Measurements from ENCODE around the gene BBX. TPM values are rescaled to one million over a fixed set of nuclear protein-coding genes. Genes with fewer than 3 reads are reported as not detected.

Gene BBX
- total and polyA plus RNA-seq, 2 of the 4 experiments (the other 2 are of a cell fraction): 13.6 to 107 TPM

DNA sequence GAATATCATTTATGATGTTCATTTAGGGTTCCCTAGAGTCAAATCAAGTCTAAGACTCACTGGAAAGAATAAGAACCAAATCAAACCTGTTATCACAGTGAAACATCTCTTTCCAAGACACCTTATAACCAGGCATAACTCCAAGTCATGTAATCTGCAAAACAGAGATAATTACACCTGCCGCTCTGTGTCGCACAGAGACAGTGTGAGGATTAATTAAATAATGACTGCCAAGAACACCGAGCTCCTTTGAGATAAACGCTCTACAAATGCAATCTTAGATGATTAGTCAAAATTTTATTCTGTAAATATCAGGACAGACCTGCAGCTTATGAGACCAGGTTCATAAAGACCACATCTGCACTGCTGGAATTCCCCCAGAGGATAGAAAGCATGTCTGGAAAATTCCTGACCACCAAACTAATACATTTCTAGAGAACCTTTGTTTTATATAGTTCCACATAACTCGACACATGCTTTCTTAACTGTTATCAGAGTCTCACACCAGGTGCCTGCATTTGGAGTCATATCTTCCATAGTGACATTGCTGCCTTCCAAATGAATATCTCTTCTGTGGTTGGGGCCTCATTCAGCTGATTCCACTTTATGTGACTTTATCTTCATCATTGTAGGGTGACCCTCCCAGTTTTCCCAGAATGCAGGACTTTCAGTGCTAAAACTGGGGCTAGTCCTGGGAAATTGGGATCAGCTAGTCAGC, 315.3 kb downstream of the BBX start:
- no peaks in the 10 kb centered on the region for H3K9me3 ChIP-seq (ENCODE audit: control insufficient read depth, insufficient read depth, low read length)
- H3K4me1 ChIP-seq (ENCODE audit: control insufficient read depth, insufficient read depth, low read length): no peaks in the 10 kb centered on the region
- H2AFZ ChIP-seq (replicated peaks; ENCODE audit: low read length, poor library complexity): no peak overlapping the region
- dilution Hi-C loops (cut with HindIII; ENCODE audit: low sequenced_read_pairs, unreplicated experiment) (no loop called here), in situ Hi-C loops (cut with MboI; ENCODE audit: low sequenced_read_pairs) (no loop called here), intact Hi-C loops (cut with micrococcal nuclease) (no loop called here)
- H4K8ac ChIP-seq (ENCODE audit: low read depth in 2 of 2, low read length in 2 of 2): no peak overlapping the region
- POLR2A ChIA-PET (ENCODE audit: unreplicated experiment): no interaction called here
- no peak overlapping the region for H3K14ac ChIP-seq (replicated peaks; ENCODE audit: low read depth, low read length)
- no peak overlapping the region for H2BK15ac ChIP-seq (ENCODE audit: low read depth, low read length)
- H3K9ac ChIP-seq (ENCODE audit: low read depth, low read length): no peak overlapping the region
- ATAC-seq (ENCODE audit: low read depth): no peak
- no peak overlapping the region for H2BK20ac ChIP-seq (ENCODE audit: low read depth, low read length)
- H4K5ac ChIP-seq (ENCODE audit: low read depth, low read length): no peak overlapping the region
- H4K20me1 ChIP-seq (ENCODE audit: insufficient read depth, low read length): no peaks in the 10 kb centered on the region
- WGBS, 2 experiments (ENCODE audit: extremely low coverage in 2 of 2, insufficient read length in 1 of 2): no CpG with 5 or more reads among the region's 5 CpGs
- H3K27ac ChIP-seq (ENCODE audit: insufficient read depth, low read length): no peak overlapping the region
- no peak overlapping the region for H2AK5ac ChIP-seq (ENCODE audit: low read depth, low read length)
- no peak overlapping the region for H4K91ac ChIP-seq (ENCODE audit: insufficient read depth, low read depth, low read length)
- H2BK5ac ChIP-seq (ENCODE audit: low read depth, low read length, poor library complexity, severe bottlenecking): no peak overlapping the region
- no peak overlapping the region for H3K4me2 ChIP-seq (ENCODE audit: low read depth, low read length)
- H3K18ac ChIP-seq (ENCODE audit: low read depth, low read length): no peak overlapping the region
- no peak overlapping the region for H2AK9ac ChIP-seq (replicated peaks; ENCODE audit: low read depth, low read length, poor library complexity)
- H3K36me3 ChIP-seq (ENCODE audit: control insufficient read depth, insufficient read depth, low read length): no peaks in the 10 kb centered on the region
- no peaks in the 10 kb centered on the region for H3K9me1 ChIP-seq (ENCODE audit: insufficient read depth, low read length)
- TF ChIP-seq RCOR1 (IDR thresholded peaks at IDR 0.05; ENCODE audit: insufficient replicate concordance, low read length): no peak
- TF ChIP-seq, protein P1, sequence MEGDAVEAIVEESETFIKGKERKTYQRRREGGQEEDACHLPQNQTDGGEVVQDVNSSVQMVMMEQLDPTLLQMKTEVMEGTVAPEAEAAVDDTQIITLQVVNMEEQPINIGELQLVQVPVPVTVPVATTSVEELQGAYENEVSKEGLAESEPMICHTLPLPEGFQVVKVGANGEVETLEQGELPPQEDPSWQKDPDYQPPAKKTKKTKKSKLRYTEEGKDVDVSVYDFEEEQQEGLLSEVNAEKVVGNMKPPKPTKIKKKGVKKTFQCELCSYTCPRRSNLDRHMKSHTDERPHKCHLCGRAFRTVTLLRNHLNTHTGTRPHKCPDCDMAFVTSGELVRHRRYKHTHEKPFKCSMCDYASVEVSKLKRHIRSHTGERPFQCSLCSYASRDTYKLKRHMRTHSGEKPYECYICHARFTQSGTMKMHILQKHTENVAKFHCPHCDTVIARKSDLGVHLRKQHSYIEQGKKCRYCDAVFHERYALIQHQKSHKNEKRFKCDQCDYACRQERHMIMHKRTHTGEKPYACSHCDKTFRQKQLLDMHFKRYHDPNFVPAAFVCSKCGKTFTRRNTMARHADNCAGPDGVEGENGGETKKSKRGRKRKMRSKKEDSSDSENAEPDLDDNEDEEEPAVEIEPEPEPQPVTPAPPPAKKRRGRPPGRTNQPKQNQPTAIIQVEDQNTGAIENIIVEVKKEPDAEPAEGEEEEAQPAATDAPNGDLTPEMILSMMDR (conservative IDR thresholded peaks at IDR 0.05; ENCODE audit: low read depth, low read length): no peak
- no peak for TF ChIP-seq SMC3 (IDR thresholded peaks at IDR 0.05; ENCODE audit: low read depth, low read length)
- no peak for TF ChIP-seq MAFK (IDR thresholded peaks at IDR 0.05; ENCODE audit: low read depth, low read length)
- TF ChIP-seq, protein P2, sequence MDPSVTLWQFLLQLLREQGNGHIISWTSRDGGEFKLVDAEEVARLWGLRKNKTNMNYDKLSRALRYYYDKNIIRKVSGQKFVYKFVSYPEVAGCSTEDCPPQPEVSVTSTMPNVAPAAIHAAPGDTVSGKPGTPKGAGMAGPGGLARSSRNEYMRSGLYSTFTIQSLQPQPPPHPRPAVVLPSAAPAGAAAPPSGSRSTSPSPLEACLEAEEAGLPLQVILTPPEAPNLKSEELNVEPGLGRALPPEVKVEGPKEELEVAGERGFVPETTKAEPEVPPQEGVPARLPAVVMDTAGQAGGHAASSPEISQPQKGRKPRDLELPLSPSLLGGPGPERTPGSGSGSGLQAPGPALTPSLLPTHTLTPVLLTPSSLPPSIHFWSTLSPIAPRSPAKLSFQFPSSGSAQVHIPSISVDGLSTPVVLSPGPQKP (IDR thresholded peaks at IDR 0.05; ENCODE audit: borderline replicate concordance, low read depth, low read length): no peak
- no peak for TF ChIP-seq MXI1 (IDR thresholded peaks at IDR 0.05; ENCODE audit: borderline replicate concordance, low read depth, low read length)
- TF ChIP-seq FOS (IDR thresholded peaks at IDR 0.05; ENCODE audit: low read depth, low read length): no peak
- TF ChIP-seq MAZ (IDR thresholded peaks at IDR 0.05; ENCODE audit: borderline replicate concordance, low read depth, low read length): no peak
- TF ChIP-seq CEBPB (IDR thresholded peaks at IDR 0.05; ENCODE audit: low read depth, low read length): no peak
- TF ChIP-seq, protein P3, sequence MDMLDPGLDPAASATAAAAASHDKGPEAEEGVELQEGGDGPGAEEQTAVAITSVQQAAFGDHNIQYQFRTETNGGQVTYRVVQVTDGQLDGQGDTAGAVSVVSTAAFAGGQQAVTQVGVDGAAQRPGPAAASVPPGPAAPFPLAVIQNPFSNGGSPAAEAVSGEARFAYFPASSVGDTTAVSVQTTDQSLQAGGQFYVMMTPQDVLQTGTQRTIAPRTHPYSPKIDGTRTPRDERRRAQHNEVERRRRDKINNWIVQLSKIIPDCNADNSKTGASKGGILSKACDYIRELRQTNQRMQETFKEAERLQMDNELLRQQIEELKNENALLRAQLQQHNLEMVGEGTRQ (IDR thresholded peaks at IDR 0.05; ENCODE audit: low read depth, low read length): no peak
- TF ChIP-seq CHD1 (IDR thresholded peaks at IDR 0.05; ENCODE audit: low read depth, low read length): no peak
- BruUV-seq (replicated peaks): no TSS peak
- no peak overlapping the region for H3K56ac ChIP-seq (ENCODE audit: extremely low read depth, insufficient read depth, low read length)
- no peaks in the 10 kb centered on the region for H3K79me1 ChIP-seq (ENCODE audit: low read depth in 1 of 2, low read length in 2 of 2)
- H2BK120ac ChIP-seq (ENCODE audit: low read depth, low read length): no peak overlapping the region
- no peak for DNase-seq
- CTCF ChIA-PET: no interaction called here
- no peaks in the 10 kb centered on the region; the same call in 1 of the 2 replicates for H3K27me3 ChIP-seq (ENCODE audit: control insufficient read depth, insufficient read depth, low read length)
- no peak overlapping the region for H3K4ac ChIP-seq (ENCODE audit: low read depth, low read length)
- H3K23ac ChIP-seq (ENCODE audit: low read depth, low read length): no peak overlapping the region
- no peak overlapping the region for H3K4me3 ChIP-seq (ENCODE audit: insufficient read depth, low read depth, low read length)

Data from IMR-90 (cell line).